ENCODE measurements around the gene CAND2.

Gene CAND2

DNA sequence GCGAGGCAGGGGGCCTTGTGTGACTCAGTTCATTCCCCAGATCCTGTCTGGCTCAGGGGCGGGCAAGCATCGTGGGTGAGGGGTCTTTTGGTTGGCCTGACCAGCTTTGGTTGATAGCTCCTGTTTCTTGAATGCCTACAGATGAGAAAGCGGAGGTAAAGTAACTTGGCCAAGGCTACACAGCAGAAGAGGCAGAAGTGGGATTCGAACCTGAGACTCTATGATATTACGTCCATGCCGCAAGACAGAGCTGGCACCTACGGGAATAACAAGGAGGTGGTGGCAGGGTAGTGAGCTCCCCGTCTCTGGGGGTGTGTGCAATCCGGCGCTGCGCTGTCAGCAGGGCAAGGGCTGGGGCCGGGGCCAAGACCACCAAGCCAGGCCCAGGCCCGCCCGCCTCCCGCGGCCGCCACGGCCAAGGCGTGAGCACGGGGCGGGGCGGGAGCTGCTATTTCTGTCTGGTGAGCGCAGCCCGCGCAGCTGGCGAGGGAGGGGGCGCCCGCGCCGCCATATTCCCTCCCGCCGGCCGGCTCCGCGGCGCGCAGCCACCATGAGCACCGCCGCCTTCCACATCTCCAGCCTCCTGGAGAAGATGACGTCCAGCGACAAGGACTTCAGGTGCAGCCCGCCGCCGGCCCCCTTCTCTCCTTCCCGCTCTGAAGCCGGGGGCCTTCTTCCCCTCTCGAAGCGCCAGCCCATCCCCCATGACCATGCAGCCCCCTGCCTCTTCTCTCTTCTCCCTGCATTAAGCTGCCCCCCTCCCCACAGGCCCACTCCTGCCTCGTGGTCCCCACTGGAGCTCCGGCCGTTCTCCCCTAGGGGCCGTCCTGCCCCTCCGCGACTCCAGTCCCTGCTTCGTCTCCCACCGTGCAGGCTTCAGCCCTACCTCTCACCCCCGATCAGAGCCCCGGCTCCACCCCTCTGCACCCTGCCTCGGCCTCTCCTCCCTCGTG lies at the start of gene CAND2:
CAND2 (plus strand) TSS at position 510 of the 953 bp plus-strand sequence; CDS start at position 551, 41 bp downstream.
- peak in 38 of 51 donors; percentile 18 to 76 (median 45) for DNase-seq

DNA sequence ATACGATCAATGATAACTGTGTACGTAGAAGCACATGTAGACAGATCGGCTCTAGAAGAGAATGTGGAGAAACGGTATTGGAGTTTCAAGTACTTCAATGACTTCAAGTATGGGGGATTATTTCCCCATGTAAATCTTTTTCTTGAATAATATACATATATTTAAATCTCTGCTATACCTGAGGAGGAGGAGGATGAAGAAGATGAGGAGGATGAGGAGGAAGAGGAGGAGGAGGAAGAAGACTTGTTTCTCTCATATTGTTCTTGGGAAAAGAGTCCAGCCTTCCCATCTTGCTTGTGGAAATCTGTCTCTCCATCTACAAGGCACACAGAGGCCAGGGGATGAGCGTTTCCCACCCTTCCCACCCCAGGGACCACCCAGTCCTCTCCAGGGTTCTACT lies 48.0 kb upstream of the CAND2 start:
- DNase-seq: no peak

GRCh38 chr3:12750223-12750622 lies 46.3 kb upstream of the CAND2 start:
- no peak for DNase-seq

GRCh38 chr3:12750658-12751071 lies 45.8 kb upstream of the CAND2 start:
- DNase-seq: no peak

GRCh38 chr3:12751571-12751970 lies 44.9 kb upstream of the CAND2 start:
- DNase-seq: no peak

DNA sequence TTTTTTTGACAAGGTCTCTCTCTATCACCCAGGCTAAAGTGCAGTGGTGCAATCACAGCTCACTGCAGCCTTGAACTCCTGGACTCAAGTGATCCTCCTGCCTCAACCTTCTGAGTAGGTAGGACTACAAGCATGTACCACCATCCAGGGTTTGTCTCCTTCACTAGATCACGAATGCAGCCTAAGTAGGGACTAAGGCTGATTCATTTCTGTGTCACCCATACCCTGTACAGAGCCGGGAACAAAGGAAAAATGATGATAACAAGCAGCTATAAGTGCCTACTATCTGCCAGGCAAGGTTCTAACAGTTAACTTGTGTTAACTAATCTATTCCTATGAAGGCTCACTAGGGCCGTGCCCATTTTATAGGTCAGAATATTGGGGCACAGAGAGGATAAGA lies 44.4 kb upstream of the CAND2 start:
- DNase-seq: no peak

- no peak for DNase-seq
These were observed 43.7 kb upstream of the CAND2 start for GRCh38 chr3:12752809-12753208.

- no peak for DNase-seq
These were observed 43.0 kb upstream of the CAND2 start for GRCh38 chr3:12753275-12754028.

- DNase-seq: no peak
These were observed 42.2 kb upstream of the CAND2 start for GRCh38 chr3:12754313-12754712.

GRCh38 chr3:12755754-12756153 lies 40.7 kb upstream of the CAND2 start:
- no peak for DNase-seq

DNA sequence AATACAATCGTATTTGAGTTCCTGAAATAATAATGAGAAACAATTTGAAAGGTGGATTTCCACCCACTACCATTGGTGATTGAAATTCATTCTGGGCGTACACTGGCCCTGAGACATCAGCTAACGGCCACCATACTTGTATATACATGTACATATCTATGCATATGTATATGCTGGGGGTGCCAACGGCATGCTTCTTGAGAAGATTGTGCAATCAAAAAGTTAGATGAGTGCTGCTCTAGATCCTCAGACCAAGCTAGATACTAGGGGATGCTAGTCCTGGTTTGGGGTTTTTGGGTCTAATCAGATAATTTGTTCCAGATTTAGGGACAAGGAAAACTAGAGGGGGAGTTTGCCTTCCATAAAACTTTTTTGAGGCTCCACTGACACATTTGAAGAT lies 40.3 kb upstream of the CAND2 start:
- no peak for DNase-seq

- no peak for DNase-seq
These were observed 39.8 kb upstream of the CAND2 start for GRCh38 chr3:12756635-12757034.

- DNase-seq: no peak
These were observed 38.3 kb upstream of the CAND2 start for GRCh38 chr3:12758025-12758781.

DNA sequence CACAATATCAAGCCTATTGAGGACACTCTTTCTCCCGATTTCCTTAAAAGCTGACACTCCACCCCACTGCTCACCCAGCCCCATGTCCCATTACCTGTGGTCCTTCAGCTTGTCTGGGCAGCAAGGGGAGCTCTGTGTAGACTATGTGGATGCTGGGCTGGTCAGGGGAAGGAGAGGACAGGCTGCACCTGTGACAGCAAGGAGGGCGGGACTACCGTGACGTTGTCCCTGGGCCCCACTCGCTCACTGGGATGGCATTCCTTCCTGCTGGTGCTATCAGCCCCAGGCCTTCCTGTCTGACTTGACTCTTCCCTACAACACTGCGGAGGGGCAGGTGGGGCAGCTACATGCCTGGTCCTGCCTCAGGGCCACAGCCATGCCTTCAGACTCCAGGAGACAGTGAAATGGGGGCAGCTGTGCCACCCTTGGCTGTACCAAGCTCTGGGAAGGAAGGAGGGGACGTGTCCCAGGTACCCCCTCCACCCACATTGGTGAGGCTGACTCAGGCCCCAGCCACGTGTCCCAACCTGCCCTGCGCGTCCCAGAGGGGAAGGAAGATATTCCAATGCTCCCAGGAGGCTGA lies 37.3 kb upstream of the CAND2 start, which contains the start of gene TMEM40:
TMEM40 (minus strand) TSS at position 163 of the 583 bp plus-strand sequence. CDS start 9,427 bp downstream, outside the sequence.
- DNase-seq: no peak

GRCh38 chr3:12759693-12760565 lies 36.6 kb upstream of the CAND2 start:
- DNase-seq: no peak

- no peak for DNase-seq
These were observed 32.2 kb upstream of the CAND2 start for GRCh38 chr3:12764171-12764776.

DNA sequence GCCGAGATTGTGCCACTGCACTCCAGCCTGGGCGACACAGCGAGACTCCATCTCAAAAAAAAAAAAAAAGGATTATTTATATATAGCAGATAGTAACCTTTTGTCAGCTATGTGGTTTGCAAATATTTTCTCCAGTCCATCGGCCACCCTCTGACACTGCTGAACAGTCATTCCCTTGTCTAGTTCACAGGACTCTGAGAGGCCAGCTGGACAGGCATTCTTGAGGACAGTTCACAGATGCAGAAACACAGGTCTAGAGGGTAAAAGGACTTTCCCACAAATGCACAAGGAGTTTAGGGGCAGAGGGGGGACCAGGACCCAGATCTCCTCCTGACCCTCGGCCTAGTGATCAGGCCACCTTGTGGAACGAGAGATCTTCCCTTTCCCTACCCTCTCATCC lies 29.9 kb upstream of the CAND2 start:
- no peak for DNase-seq

DNA sequence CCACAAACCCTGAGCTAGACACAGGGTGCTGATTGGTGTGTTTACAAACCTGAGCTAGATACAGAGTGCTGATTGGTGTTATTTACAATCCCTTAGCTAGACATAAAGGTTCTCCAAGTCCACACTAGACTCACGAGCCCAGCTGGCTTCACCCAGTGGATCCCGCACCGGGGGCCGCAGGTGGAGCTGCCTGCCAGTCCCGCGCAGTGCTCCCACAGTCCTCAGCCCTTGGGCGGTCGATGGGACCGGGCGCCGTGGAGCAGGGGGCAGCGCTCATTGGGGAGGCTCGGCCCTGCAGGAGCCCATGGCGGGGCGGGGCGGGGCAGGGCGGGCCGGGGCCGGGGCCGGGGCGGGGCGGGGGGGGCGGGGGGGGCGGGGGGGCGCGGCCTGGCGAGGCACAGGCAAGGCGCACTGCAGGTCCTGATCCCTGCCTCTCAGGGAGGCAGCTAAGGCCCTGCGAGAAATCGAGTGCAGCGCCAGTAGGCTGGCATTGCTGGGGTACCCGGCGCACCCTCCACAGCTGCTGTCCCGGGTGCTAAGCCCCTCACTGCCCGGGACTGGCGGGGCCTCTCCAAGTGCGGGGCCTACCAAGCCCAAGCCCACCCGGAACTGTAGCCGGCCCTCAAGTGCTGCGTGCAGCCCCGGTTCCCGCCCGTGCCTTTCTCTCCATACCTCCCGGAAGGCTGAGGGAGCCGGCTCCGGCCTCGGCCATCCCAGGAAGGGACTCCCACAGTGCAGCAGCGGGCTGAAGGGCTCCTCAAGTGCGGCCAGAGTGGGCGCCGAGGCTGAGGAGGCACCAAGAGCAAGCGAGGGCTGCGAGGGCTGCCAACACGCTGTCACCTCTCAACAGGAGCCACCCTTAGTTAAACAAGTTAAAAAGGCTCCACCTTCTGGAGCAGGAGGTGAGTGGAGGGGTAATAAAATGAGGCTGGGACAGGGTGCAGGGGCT lies 27.6 kb upstream of the CAND2 start:
- DNase-seq: no peak

GRCh38 chr3:12769761-12770160 lies 26.7 kb upstream of the CAND2 start:
- DNase-seq: no peak

Data from hypothalamus (tissue), 51 donors.